Endodermal cell (in vitro differentiated cells): Measurements from ENCODE around the gene CTNNA2. TPM values are rescaled to one million over a fixed set of nuclear protein-coding genes. Genes with fewer than 3 reads are reported as not detected.

Experiments used
- DNase-seq: peaks from one replicate; pipeline ENCODE4 v3.0.0-alpha.2; 2017
- H3K27ac ChIP-seq: 2 replicates; pipeline ENCODE4 v1.5.1; 2013; ENCODE audit warnings: mild to moderate bottlenecking, low read depth, low read length, moderate library complexity
- H3K27me3 ChIP-seq: 2 replicates; pipeline ENCODE4 v1.6.1; 2013; ENCODE audit warnings: mild to moderate bottlenecking, low read length, moderate library complexity; ENCODE audit not compliant: insufficient read depth, control insufficient read depth, poor library complexity, severe bottlenecking
- H3K36me3 ChIP-seq: 2 replicates; pipeline ENCODE4 v1.7.0; 2013; ENCODE audit warnings: mild to moderate bottlenecking, low read length, moderate library complexity; ENCODE audit not compliant: control insufficient read depth, insufficient read depth
- H3K4me1 ChIP-seq: one replicate; pipeline ENCODE4 v1.7.0; 2013; ENCODE audit warnings: low read length; ENCODE audit not compliant: control insufficient read depth, insufficient read depth
- H3K4me3 ChIP-seq: 2 replicates; pipeline ENCODE4 v1.5.1; 2013; ENCODE audit warnings: mild to moderate bottlenecking, low read length, moderate library complexity
- H3K9ac ChIP-seq: 2 replicates; pipeline ENCODE4 v1.6.1; 2013; ENCODE audit warnings: mild to moderate bottlenecking, low read length, moderate library complexity; ENCODE audit not compliant: poor library complexity, severe bottlenecking; ENCODE audit errors: extremely low read depth
- H3K9me3 ChIP-seq: 2 replicates; pipeline ENCODE4 v1.6.1; 2013; ENCODE audit warnings: mild to moderate bottlenecking, low read length, moderate library complexity; ENCODE audit not compliant: control insufficient read depth
- H3K27ac Mint-ChIP-seq: 2 replicates; pipeline ENCODE4 v1.8.0; 2020; ENCODE audit warnings: mixed read lengths
- H3K27me3 Mint-ChIP-seq: 2 replicates; pipeline ENCODE4 v1.8.0; 2021; ENCODE audit warnings: mild to moderate bottlenecking, mixed read lengths; ENCODE audit not compliant: insufficient read depth
- H3K36me3 Mint-ChIP-seq: 2 replicates; pipeline ENCODE4 v1.8.0; 2020; ENCODE audit warnings: low read depth, mixed read lengths
- H3K4me1 Mint-ChIP-seq: 2 replicates; pipeline ENCODE4 v1.8.0; 2020; ENCODE audit warnings: mixed read lengths
- H3K4me3 Mint-ChIP-seq: 2 replicates; pipeline ENCODE4 v1.8.0; 2020; ENCODE audit warnings: mild to moderate bottlenecking, moderate library complexity, mixed read lengths
- H3K9me3 Mint-ChIP-seq: 2 replicates; pipeline ENCODE4 v1.8.0; 2020; ENCODE audit warnings: mild to moderate bottlenecking, mixed read lengths
- CTCF ChIP-seq: fragments of 200-600 bp; sonication (generic); conservative IDR thresholded peaks from 2 replicates; pipeline ENCODE4 v1.5.0; 2021; ENCODE audit warnings: antibody characterized with exemption, mild to moderate bottlenecking
- WGBS, 2 experiments: methylation state at CpG; one replicate each; pipeline versions ENCODE4 v1.1.5 to v1.1.7; 2013; ENCODE audit warnings: missing lambda C conversion rate in 2 of 2, mixed read lengths in 1 of 2; ENCODE audit not compliant: insufficient coverage in 1 of 2, insufficient read length in 1 of 2; 5-methylcytosine and 5-hydroxymethylcytosine counted together
- total RNA-seq, 2 donors: library from RNA; stranded (reverse); fragmentation: NEBNext Ultra II Directional in 1 of 2; extraction: Animal tissue kit (Norgen Biotek cat#: 25700) in 1 of 2; gene quantifications; 2 replicates in 1 of 2; 3 replicates in 1 of 2; pipeline ENCODE4 v1.2.1, GENCODE V29; 2021

Gene CTNNA2
- total RNA-seq, 2 donors from 2014 or later = 7.7 to 9.8 TPM

- Mint-ChIP-seq H3K4me3 (no peak overlapping the region), H3K27ac (no peak overlapping the region), H3K27me3 (peaks cover 7% of the 10 kb centered on the region), H3K36me3 (no peaks in the 10 kb centered on the region), H3K9me3 (no peaks in the 10 kb centered on the region), H3K4me1 (peaks cover 32% of the 10 kb centered on the region)
- H3K36me3 ChIP-seq = no peaks in the 10 kb centered on the region
- no peak overlapping the region for H3K27ac ChIP-seq
- H3K4me3 ChIP-seq = no peak overlapping the region
- DNase-seq = no peak
- peaks cover 10% of the 10 kb centered on the region for H3K4me1 ChIP-seq
- no peak for TF ChIP-seq CTCF
- no peaks in the 10 kb centered on the region for H3K9me3 ChIP-seq
- no peak overlapping the region for H3K9ac ChIP-seq
- 91 to 94% methylated on average over 4 to 5 of the region's 5 CpGs for WGBS, 2 experiments
- no peaks in the 10 kb centered on the region for H3K27me3 ChIP-seq
These were observed 821.0 kb downstream of the CTNNA2 start for GRCh38 chr2:80333886-80334285.

GRCh38 chr2:80335411-80335810 is 822.6 kb downstream of the CTNNA2 start:
- no peak overlapping the region for H3K27ac ChIP-seq
- H3K9me3 Mint-ChIP-seq = no peaks in the 10 kb centered on the region
- H3K36me3 Mint-ChIP-seq = no peaks in the 10 kb centered on the region
- H3K4me1 Mint-ChIP-seq = peaks cover 20% of the 10 kb centered on the region
- 100% methylated on average over 1 of the region's 1 CpG for WGBS, 2 experiments
- no peak overlapping the region for H3K4me3 ChIP-seq
- H3K27me3 ChIP-seq = no peaks in the 10 kb centered on the region
- H3K9ac ChIP-seq = no peak overlapping the region
- no peaks in the 10 kb centered on the region for H3K9me3 ChIP-seq
- no peak overlapping the region for H3K27ac Mint-ChIP-seq
- peaks cover 5% of the 10 kb centered on the region for H3K4me1 ChIP-seq
- TF ChIP-seq CTCF = no peak
- DNase-seq = no peak
- H3K27me3 Mint-ChIP-seq = peaks cover 7% of the 10 kb centered on the region
- H3K36me3 ChIP-seq = no peaks in the 10 kb centered on the region
- no peak overlapping the region for H3K4me3 Mint-ChIP-seq

GRCh38 chr2:80338794-80339193 is 825.9 kb downstream of the CTNNA2 start:
- H3K4me1 Mint-ChIP-seq = no peaks in the 10 kb centered on the region
- H3K27me3 ChIP-seq = no peaks in the 10 kb centered on the region
- no peak for TF ChIP-seq CTCF
- H3K9me3 ChIP-seq = no peaks in the 10 kb centered on the region
- H3K36me3 Mint-ChIP-seq = no peaks in the 10 kb centered on the region
- H3K27ac Mint-ChIP-seq = no peak overlapping the region
- no peaks in the 10 kb centered on the region for H3K9me3 Mint-ChIP-seq
- 92% methylated on average over 1 of the region's 2 CpGs; no CpG with 5 or more reads in 1 of the 2 experiments for WGBS, 2 experiments
- no peaks in the 10 kb centered on the region for H3K36me3 ChIP-seq
- peaks cover 6% of the 10 kb centered on the region for H3K27me3 Mint-ChIP-seq
- no peaks in the 10 kb centered on the region for H3K4me1 ChIP-seq
- H3K9ac ChIP-seq = no peak overlapping the region
- H3K4me3 Mint-ChIP-seq = no peak overlapping the region
- no peak overlapping the region for H3K4me3 ChIP-seq
- no peak for DNase-seq
- no peak overlapping the region for H3K27ac ChIP-seq
